HG03460 (cell line): ENCODE measurements around the gene LBP.
"Not testable (repeated sequence)": the region's sequence is repeated elsewhere in the genome, so short reads cannot be mapped to it uniquely, and the experiment has no call there.

Experiments used
- ATAC-seq: cut with Tn5 transposase; IDR thresholded peaks from one replicate; pipeline ENCODE4 v1.9.1; 2021; ENCODE audit not compliant: unreplicated experiment

Gene LBP

DNA sequence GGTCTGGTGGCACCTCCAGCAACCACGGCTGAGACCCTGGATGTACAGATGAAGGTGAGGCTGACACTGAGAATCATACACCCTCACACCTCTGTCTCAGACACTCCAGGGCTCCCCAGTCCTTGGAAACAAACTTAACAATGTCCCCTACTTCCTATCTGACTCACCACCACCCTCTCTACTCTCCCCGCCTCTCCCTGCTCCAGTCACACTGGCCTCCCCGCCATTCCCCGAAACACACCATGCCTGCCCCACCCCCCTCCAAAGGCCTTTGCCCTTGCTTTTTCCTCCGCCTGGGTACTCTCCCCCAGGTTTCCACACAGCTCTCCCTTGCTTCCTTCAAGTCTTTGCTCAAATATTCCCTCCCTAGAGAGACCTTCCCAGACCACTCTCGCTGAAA lies 26.1 kb upstream of the LBP start:
- ATAC-seq, result no peak

- ATAC-seq, result no peak
Measured at GRCh38 chr20:38321959-38322598, 24.2 kb upstream of the LBP start.

DNA sequence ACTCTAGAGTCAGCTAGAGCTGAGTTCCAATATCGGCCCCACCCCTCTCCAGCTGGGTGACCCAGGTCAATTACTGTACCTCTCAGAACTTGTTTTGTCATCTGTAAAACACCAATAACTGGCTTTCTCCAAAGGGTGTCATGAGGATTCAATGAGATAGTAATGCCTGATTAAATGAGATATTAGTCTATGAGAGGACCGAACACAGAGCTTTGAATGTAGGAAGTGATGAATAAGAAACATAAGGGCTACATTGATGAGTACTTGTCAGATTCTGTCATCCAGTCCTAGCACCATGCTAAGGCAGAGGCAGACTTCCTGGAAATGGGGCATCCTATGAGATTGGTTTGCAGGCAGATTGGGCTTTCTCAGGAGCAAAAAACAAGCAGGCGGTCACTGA lies 22.1 kb upstream of the LBP start:
- ATAC-seq, result no peak

GRCh38 chr20:38325167-38325566 lies 21.1 kb upstream of the LBP start:
- no peak for ATAC-seq

DNA sequence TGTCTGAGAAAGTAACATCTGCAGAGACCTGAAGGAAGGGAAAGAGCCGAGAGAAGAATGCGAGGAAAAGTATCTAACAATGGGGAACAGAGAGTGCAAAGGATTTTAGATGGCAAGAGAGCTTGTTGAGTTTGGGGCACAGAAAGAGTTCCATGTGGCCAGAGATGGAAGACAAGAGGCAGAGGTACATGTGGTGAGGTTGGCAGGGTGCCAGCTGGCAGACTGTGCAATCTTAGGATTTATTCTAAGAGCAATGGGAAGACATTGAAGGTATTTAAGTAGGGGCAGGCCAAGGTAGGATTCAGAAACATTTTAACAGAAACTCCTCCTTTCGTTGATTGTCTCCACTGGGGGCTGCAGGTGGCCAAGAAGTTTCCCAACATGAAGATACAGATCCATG lies 20.4 kb upstream of the LBP start:
- no peak for ATAC-seq

DNA sequence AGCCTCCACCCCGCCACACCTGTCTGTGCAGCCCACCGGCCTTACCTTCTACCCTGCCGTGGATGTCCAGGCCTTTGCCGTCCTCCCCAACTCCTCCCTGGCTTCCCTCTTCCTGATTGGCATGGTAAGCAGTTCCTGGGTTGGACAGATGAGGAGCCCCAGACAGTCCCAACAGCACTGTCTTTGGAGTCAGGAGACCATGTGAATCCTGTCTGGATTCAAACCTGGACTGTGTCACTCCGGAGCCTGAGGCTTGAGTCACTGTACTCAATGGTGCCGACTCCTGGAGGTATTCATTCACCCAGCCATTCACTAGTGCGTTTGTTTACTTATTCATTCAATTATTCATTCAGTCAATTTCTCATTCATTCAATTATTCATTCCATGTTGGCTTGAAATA lies 20.0 kb upstream of the LBP start:
- no peak for ATAC-seq

- ATAC-seq, result no peak
Measured at GRCh38 chr20:38330638-38331037, 15.6 kb upstream of the LBP start.

DNA sequence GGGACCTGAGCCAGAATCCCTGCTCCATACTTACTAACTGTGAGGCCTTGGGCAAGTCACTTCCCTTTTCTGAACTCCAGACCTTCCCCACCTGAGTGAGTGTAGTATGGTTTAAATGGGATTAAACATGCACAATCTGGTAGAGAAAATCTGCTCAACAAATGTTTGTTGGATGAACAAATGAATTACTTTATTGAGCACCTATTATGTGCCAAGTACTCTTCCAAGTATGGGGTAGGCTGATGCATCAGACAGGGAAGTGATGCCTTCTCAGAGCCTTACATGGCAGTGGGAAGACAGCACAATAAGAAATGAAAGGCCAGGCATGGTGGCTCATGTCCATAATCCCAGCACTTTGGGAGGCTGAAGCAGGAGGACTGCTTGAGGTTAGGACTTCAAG lies 15.0 kb upstream of the LBP start:
- no peak for ATAC-seq

DNA sequence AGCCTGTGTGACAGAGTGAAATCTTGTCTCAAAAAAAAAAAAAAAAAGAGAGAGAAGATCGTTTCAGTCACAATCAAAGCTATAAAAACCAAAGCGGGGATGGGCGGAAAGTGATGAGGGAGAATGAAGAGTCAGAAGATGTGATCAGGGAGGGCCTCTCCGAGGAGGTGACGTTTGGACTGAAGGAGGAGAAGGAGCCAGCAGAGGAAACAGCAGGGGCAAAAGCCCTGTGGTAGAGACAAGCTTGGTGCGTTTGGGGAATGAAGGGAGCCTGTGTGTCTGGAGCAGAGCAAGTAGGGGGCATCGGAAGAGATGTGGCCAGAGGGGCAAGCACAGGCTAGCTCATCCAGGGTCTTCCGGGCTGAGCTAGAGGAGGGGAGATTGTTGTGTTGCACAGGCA lies 14.5 kb upstream of the LBP start:
- no peak for ATAC-seq

DNA sequence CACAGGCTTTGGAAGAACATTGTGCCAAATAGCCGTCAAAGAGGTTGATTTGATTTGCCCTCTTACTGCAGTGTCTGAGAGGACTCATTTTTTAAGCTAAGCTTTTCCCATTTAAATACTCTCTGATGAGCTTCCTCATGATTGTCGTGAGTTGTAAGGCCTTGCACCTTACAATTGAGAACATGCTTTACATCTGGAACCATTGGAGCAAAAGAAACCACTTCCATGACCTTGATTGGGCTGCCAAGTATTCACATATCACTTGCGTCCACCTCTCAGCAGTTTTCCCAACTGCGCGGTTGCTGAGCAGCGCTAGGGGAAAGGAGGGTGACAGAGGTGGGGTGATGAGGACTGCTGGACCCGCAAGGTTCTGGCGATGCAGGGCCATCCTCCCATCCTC lies 12.3 kb upstream of the LBP start:
- ATAC-seq, result no peak

DNA sequence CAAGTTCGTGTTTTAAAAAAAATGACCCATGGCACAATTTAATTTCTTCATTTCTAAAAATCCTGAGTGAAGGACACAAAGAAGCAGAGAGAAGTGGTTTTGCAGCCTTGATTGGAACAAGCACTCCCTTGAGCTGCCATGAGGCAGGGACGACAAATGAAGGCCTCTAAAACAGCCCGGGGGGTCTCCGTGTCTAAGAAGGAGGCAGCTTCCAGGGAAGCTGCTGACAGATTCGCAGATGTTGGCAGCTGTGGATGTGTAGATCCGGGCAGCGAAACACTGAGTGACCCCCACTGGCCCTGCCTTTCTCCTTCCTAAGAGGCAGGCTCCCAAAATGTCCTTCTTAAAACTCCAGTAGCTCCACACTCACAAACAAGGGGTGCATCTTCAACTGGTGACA lies 9.6 kb upstream of the LBP start:
- no peak for ATAC-seq

DNA sequence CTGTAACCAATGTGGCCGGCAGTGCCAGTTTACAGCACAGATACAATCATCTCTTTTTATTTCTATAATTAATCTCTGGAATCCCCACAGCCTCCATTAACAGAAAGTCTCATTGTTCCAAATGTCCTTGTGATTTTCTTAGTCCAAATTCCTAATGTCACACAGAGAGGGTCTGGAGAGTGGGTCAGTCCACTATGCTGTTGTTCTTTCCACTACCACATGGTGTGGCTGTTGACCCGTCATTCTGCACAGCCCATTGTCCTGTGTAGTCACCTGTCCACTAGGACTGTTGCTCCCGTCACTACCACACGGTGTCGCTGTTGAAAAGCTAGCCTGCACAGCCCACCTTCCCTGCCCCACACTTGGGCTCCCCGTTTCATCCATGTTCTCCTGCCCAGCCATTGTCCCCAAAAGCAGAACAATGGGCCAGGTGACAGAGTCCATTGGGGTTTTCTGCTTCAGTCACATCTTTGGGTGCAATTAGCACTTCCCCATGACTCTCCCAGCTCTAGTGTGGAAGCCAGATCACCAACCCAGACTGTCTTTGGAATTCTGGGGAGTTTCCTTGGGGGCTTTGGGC lies 8.6 kb upstream of the LBP start:
- no peak for ATAC-seq

- no peak for ATAC-seq
Measured at GRCh38 chr20:38338849-38339520, 7.3 kb upstream of the LBP start.

DNA sequence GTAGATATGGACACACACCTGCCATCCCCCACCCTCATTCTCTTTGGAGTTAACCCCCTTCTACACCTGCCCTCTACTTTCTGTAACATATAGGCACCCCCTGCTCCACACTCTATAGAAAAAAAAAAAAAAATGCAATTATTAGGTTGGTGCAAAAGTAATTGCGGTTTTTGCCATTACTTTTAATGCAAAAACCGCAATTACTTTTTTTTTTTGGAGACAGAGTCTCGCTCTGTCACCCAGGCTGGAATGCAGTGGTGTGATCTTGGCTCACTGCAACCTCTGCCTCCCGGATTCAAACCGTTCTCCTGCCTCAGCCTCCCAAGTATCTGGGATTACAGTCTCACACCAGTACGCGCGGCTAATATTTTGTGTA lies 6.8 kb upstream of the LBP start:
- ATAC-seq, result not testable (repeated sequence)

- no peak for ATAC-seq
Measured at GRCh38 chr20:38339997-38340396, 6.3 kb upstream of the LBP start.

- no peak for ATAC-seq
Measured at GRCh38 chr20:38340693-38341092, 5.6 kb upstream of the LBP start.

- ATAC-seq, result no peak
Measured at GRCh38 chr20:38342216-38342615, 4.1 kb upstream of the LBP start.

DNA sequence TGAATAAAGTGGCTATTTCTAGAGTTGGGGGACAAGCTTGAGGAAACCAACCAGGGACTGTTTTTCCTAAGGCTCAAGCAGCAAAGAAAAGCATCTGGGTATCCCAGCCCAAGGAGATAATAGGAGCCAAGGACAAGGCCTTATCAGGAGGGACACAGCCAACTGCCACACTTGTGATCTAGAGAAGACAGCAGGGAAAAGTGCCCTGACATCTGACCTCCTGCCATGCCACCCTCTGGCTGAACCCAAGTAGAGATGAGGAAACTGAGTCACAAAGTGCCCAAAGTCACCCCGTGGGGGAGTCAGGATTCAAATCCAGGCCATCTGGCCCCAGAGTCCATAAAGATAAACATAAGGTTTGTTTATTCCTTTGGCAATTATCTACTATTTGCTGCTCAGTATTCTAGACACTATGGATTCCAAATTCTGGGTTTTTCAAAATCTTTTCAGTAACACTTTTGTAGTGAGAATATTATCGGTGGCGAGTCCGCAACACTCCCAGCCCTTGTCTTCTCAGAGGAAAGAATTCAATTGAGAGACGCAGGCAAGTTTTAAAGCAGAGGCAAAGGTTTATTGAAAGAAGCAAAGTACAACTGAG lies 3.5 kb upstream of the LBP start:
- no peak for ATAC-seq

DNA sequence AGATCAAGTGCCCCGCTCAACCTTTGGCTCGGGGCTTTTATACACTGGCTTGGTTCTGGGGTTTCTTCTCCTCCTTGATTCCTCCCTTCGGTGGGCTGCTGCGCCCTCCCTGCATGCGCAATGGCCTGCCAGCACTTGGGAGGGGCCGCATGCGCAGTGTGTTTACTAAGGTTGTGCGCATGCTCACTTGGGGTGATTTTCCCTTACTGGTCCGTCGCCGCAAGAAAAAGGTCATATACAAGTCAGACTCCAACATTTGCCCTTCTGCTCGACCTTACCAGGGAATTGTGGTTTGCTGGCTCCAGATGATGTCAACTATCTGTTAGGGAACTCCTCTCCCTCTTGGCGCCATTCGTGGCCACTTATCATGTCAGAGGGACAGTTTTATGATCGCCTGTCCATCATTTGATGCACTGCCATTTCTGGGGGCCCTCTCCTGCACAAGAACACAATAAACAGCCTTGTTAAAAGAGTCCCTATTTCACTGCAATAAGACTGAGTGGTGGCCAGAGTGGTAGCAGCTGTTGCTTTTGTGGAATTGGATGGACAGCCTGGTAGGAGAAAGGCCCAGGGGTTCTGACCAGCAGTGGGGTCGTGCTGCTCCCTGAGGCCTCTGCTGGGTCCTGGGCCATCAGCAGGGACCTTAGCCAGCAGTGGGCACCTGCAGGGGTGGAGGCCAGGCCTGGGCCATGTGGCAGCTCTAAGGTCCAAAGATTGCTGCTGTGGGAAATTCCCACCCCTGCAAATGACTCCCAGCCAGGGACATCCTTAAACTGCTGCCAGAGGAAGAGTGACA lies 2.8 kb upstream of the LBP start:
- ATAC-seq, result no peak

DNA sequence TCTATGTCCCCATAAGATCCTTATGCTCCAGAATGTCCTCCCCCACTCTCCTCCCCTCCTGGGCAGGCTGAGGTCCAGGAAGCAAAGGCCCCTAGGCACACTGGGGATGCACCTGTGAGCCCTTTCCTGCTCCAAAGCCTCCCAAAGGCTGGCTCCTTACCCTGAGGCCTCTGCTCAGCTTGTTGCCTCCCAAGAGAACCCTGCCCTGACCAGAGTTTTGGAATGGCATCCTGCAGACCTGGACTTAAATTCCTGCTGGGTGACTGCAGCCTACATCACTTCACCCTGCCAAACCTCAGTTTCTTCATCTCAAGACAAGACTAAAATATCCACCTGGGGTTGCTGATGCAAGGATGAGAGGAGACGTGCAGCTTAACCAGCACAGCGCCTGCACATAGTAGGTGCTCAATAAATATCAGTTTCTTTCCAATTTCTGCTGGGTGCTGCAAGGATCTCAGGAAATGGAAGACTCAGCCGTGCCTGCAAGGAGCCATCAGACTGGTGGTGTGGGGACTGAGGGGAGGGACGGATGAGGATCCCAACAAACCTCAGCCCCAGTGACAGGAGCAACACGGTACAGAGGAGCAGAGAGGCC lies 2.1 kb upstream of the LBP start:
- no peak for ATAC-seq

DNA sequence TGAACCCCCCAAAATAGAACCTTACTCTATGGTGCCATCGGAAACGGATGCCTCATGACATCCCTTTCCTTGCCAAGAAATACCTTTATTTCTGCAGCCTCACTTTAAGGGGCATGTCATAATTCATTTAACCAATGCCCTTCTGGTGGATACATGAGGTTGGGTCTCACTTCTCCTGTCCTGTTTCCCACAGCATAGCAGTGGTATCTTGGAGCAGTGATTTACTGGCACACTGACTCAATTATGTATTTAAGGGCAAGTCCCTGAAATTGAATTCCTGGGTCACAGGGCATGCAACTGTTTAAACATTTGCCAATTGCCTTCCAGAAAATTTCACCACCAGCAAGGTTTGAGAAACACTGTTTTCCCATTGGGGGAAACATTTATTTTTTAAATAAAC lies 639 bp upstream of the LBP start:
- ATAC-seq, result no peak
